ENCODE data around the gene MYH6. TPM values are rescaled to one million over a fixed set of nuclear protein-coding genes. Genes with fewer than 3 reads are reported as not detected.
"Not testable (repeated sequence)": the region's sequence is repeated elsewhere in the genome, so short reads cannot be mapped to it uniquely, and the experiment has no call there.

MYH6 gene
- total RNA-seq, 2 donors from 2014 or later = 0.28 TPM; not detected in 1

DNA sequence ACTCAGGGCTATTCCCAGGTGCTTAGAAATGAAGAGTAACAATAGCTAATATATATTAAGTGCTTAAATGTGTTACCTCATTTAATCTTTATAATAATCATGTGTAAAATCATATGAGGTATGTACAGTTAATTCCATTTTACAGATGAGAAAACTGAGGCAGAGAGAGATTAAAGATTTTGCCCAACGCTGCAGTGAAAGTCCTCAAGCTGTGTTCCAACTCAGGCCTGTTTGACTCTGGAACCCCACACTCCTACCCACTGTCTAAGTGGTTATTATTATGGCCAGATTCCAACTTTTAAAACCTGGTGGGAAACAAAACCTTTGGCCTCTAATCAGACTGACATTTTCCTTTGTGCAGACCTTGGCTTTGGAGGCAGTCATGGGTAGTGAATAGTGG is 21.1 kb downstream of the MYH6 start:
- DNase-seq (ENCODE audit: low spot score) (no peak), ATAC-seq (no peak)
- H3K27me3 Mint-ChIP-seq = peaks cover 0 to 9% of the 10 kb centered on the region in 2 donors
- H3K9me3 Mint-ChIP-seq = no peaks in the 10 kb centered on the region
- no peaks in the 10 kb centered on the region for H3K4me1 Mint-ChIP-seq (ENCODE audit: low read depth in 2 of 2)
- H3K4me3 Mint-ChIP-seq = no peak overlapping the region
- H3K36me3 Mint-ChIP-seq = no peaks in the 10 kb centered on the region
- no peak overlapping the region for H3K27ac Mint-ChIP-seq

DNA sequence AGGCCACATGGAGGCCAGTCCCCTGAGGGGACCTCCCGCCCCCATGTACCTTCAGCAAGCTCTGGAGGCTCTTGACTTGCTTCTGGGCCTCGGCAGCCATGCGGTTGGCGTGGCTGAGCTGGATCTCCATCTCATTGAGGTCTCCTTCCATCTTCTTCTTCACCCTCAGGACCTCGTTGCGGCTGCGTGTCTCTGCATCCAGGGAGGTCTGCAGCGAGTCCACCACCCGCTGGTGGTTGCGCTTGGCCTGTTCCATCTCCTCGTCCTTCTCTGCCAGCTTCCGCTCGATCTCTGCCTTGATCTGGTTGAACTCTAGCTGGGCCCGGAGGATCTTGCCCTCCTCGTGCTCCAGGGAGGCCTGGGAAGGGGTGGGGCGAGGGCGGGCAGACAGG is 21.8 kb downstream of the MYH6 start:
- not testable (repeated sequence) for H3K27ac Mint-ChIP-seq

DNA sequence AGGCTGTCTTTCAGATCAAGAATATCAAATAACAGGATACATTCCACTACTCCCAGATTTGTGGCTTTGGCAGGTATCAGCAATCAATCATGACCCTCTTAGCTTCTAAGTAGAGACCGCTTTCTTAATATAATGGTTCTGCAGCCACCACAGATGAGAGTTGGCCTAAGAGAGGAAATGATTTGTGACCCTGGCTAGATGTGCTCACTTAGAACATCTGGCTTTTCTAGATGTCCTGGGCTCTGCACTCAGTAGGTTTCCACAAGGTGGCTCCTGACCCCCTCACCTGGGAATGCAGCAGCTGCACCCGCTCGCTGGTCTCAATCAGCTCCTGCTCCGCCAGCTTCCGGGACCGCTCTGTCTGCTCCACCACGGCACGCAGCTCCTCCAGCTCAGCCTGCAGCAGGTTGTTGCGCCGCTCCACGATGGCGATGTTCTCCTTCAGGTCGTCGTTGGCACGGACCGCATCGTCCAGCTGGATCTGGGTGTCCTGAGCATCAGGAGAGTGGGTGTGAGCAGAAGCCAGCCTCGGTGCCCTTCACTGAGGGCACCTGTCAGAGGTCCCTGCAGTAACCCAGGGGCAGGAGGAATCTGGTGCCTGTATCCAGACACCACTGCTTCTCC is 22.3 kb downstream of the MYH6 start:
- no peaks in the 10 kb centered on the region for H3K36me3 Mint-ChIP-seq
- DNase-seq (ENCODE audit: low spot score) (no peak), ATAC-seq (no peak)
- no peaks in the 10 kb centered on the region for H3K9me3 Mint-ChIP-seq
- no peaks in the 10 kb centered on the region for H3K4me1 Mint-ChIP-seq (ENCODE audit: low read depth in 2 of 2)
- no peak overlapping the region for H3K4me3 Mint-ChIP-seq
- peaks cover 0 to 10% of the 10 kb centered on the region in 2 donors for H3K27me3 Mint-ChIP-seq
- no peak overlapping the region for H3K27ac Mint-ChIP-seq

More for the DNA sequence above, 21.8 kb downstream of the MYH6 start:
- not testable (repeated sequence) for ATAC-seq; H3K4me3 Mint-ChIP-seq; DNase-seq (ENCODE audit: low spot score); H3K36me3 Mint-ChIP-seq; H3K9me3 Mint-ChIP-seq; H3K27me3 Mint-ChIP-seq; H3K4me1 Mint-ChIP-seq (ENCODE audit: low read depth in 2 of 2)

DNA sequence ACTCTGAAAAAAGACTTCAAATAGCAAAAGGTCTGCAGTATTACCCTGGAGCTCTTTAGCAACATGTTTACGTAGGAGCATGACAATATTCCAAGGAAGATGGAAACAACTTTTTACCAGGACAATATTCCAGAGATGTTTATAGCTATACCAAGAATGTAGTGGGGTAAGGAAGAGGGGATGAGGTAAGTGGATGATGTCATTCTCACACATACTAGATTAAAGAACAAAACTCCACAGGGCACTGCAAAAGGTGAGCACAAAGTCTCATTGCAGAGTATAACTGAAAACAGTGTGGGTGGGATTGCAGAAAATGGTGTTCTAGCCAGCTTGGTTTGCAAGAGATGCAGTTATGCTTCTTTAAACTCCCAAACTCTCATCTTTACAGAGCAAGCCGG is 22.8 kb downstream of the MYH6 start:
- Mint-ChIP-seq H3K4me3 (no peak overlapping the region), H3K27me3 (peaks cover 0 to 11% of the 10 kb centered on the region in 2 donors), H3K36me3 (no peaks in the 10 kb centered on the region), H3K27ac (no peak overlapping the region), H3K9me3 (no peaks in the 10 kb centered on the region), H3K4me1 (ENCODE audit: low read depth in 2 of 2) (no peaks in the 10 kb centered on the region)
- ATAC-seq (no peak), DNase-seq (ENCODE audit: low spot score) (no peak)

DNA sequence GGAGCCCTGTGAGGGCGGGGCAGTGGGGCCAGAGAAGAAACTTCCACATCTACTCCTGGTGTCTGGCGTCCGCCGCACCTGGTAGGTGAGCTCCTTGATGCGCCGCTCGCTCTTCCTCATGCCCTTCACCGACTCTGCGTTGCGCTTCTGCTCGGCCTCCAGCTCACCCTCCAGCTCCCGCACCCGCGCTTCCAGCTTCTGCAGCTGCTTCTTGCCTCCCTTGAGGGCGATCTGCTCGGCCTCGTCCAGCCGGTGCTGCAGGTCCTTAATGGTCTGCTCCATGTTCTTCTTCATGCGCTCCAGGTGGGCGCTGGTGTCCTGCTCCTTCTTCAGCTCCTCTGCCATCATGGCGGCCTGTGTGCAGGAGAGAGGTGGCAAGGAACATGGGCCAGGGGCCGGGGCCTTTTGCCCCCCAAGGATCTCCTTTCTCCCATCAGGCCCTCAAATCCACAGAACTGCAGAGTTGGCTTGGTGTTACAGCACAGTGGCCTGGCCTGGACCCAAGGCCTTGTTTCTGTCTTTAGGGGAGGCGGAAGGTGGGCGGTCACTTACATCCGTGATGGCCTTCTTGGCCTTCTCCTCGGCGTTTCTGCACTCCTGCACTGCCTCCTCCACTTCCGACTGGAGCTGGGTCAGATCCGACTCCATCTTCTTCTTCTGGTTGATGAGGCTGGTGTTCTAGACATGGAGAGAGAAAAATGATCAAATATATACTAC is 23.6 kb downstream of the MYH6 start:
- no peak for DNase-seq (ENCODE audit: low spot score)
- Mint-ChIP-seq H3K9me3 (no peaks in the 10 kb centered on the region), H3K27me3 (peaks cover 0 to 11% of the 10 kb centered on the region in 2 donors), H3K27ac (no peak overlapping the region), H3K4me1 (ENCODE audit: low read depth in 2 of 2) (no peaks in the 10 kb centered on the region), H3K4me3 (no peak overlapping the region), H3K36me3 (no peaks in the 10 kb centered on the region)
- ATAC-seq = no peak

DNA sequence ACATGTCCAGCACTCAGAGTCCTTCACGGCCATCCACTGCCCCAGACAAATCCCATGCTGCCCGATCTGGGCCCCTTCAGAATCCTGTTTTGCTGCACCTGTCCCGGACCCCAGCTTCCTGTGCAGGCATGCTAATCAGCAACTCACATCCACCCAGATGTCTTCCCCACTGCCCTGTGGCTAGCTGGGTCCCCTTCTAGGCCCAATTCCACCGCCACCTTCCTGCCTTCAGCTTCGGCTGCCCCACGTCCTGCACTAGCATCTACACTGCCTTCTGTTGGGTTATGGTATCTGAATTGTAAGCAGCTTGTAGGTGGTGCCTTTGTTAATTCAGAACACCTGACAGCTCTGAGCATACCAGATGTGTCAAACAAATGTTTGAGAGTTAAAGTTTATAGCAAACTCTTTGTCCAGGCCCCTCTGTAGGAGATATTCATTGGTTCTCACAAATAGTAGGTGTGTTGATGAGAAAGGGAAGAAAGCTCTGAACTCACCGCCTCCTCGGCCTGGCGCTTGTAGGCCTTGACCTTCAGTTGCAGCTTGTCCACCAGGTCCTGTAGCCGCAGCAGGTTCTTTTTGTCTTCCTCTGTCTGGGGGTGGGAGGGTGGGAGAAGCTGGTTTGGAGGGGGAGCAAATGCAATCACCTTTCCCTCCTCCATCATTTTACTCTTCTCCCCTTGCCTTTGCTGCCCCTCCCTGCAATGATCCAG is 25.2 kb downstream of the MYH6 start:
- no peaks in the 10 kb centered on the region for H3K36me3 Mint-ChIP-seq
- ATAC-seq = no peak
- peaks cover 0 to 8% of the 10 kb centered on the region in 2 donors for H3K27me3 Mint-ChIP-seq
- H3K4me1 Mint-ChIP-seq (ENCODE audit: low read depth in 2 of 2) = no peaks in the 10 kb centered on the region
- DNase-seq (ENCODE audit: low spot score) = no peak
- H3K4me3 Mint-ChIP-seq = no peak overlapping the region
- H3K9me3 Mint-ChIP-seq = no peaks in the 10 kb centered on the region
- H3K27ac Mint-ChIP-seq = no peak overlapping the region

DNA sequence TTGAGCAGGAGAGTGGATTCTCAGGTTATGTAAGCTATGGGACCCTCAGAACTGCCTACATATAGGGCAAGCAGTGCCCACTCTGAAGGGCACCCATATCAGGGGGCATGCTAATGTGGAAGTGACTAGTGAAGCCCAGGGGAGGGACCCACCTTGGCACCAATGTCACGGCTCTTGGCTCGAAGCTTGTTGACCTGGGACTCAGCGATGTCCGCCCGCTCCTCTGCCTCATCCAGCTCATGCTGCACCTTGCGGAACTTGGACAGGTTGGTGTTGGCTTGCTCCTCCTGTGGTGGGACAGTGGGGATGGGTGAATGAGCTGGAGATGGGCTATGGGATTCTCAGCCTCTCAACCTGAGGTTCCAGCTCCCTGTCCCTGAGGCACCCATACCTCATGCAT is 25.8 kb downstream of the MYH6 start:
- Mint-ChIP-seq H3K4me3 (no peak overlapping the region), H3K27me3 (peaks cover 0 to 5% of the 10 kb centered on the region in 2 donors), H3K4me1 (ENCODE audit: low read depth in 2 of 2) (no peaks in the 10 kb centered on the region), H3K36me3 (no peaks in the 10 kb centered on the region), H3K9me3 (no peaks in the 10 kb centered on the region), H3K27ac (no peak overlapping the region)
- ATAC-seq (no peak), DNase-seq (ENCODE audit: low spot score) (no peak)

DNA sequence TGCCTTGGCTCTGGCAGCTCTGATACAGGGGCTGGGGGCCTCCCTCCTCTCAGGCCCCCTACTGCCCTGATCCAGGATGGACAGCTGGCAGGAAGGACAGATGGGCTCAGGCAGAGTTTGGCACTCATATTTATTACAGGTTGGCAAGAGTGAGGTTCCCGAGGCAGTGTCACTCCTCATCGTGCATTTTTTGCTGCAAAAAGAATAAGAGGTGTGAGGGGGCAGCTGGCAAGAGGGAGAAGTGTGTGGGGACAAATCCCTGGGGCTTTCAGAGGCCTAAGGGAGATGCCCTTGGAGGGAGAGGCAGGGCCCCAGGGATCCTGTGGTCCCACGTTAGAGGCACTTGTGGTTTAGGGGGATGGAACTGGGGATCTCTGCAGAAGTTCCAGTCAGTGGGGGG is 26.2 kb downstream of the MYH6 start:
- no peaks in the 10 kb centered on the region for H3K9me3 Mint-ChIP-seq
- no peak overlapping the region for H3K27ac Mint-ChIP-seq
- ATAC-seq (no peak), DNase-seq (ENCODE audit: low spot score) (no peak)
- peaks cover 0 to 5% of the 10 kb centered on the region in 2 donors for H3K27me3 Mint-ChIP-seq
- no peaks in the 10 kb centered on the region for H3K4me1 Mint-ChIP-seq (ENCODE audit: low read depth in 2 of 2)
- no peak overlapping the region for H3K4me3 Mint-ChIP-seq
- H3K36me3 Mint-ChIP-seq = no peaks in the 10 kb centered on the region

DNA sequence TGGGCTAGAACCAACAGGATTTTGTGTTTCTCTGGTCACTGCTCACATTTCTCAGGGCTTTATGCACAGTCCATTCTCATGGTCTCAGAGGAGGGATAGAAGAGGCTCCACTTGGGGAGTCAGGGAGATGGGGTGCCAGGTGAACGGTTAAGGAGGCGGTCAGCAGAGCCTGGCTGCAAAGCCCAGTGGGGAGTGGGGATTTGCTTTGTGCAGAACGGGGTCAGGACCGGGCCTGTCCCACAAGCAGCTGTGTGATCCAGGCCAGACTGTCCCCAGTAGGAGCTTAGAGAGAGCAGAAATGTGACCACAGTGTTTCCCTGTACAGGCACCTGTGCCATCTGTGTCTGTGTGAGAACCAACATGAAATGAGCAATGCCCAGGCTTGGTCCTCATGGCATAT is 27.1 kb downstream of the MYH6 start:
- H3K4me1 Mint-ChIP-seq (ENCODE audit: low read depth in 2 of 2) = no peaks in the 10 kb centered on the region
- H3K27me3 Mint-ChIP-seq = peaks cover 0 to 2% of the 10 kb centered on the region in 2 donors
- H3K4me3 Mint-ChIP-seq = no peak overlapping the region
- no peak overlapping the region for H3K27ac Mint-ChIP-seq
- ATAC-seq (no peak), DNase-seq (ENCODE audit: low spot score) (no peak)
- H3K36me3 Mint-ChIP-seq = no peaks in the 10 kb centered on the region
- H3K9me3 Mint-ChIP-seq = no peaks in the 10 kb centered on the region

DNA sequence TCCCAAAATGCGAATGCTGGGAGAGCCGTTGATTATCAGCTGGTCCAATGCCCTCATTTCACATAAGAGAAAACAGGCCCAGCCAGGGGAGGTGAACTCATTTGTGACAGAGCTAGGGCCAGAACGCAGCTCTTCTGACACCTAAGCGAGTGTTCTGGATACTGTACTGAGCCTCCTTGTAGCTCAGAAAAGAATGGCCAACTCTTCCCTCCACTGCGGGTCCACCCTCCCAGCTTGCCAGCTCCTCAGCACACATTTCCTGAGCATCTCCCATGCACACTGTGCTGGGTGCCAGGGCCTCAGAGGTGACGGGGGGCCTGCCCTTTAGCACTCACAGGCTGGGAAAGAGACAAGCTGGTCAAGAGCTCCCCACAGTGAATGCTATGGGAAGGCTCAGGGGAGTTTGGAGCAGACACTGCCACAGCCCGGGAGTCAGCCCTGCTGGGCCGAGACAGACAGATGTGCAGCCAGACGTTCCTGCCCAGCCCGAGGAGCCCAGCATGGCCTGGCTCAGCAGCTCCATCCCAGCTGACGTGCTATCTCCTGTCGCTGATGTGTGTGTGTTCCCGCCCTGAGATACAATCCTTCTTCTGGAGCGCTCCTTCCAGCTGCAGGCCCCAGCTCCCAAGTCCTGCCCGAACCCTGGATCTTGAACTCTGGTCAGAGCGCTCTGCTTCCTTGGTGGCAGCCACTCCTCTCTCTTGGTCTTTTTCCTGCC is 27.7 kb downstream of the MYH6 start:
- Mint-ChIP-seq H3K27me3 (peaks cover 0 to 2% of the 10 kb centered on the region in 2 donors), H3K27ac (no peak overlapping the region), H3K4me3 (no peak overlapping the region), H3K36me3 (no peaks in the 10 kb centered on the region), H3K9me3 (no peaks in the 10 kb centered on the region), H3K4me1 (ENCODE audit: low read depth in 2 of 2) (no peaks in the 10 kb centered on the region)
- ATAC-seq = no peak
- DNase-seq (ENCODE audit: low spot score) = no peak

DNA sequence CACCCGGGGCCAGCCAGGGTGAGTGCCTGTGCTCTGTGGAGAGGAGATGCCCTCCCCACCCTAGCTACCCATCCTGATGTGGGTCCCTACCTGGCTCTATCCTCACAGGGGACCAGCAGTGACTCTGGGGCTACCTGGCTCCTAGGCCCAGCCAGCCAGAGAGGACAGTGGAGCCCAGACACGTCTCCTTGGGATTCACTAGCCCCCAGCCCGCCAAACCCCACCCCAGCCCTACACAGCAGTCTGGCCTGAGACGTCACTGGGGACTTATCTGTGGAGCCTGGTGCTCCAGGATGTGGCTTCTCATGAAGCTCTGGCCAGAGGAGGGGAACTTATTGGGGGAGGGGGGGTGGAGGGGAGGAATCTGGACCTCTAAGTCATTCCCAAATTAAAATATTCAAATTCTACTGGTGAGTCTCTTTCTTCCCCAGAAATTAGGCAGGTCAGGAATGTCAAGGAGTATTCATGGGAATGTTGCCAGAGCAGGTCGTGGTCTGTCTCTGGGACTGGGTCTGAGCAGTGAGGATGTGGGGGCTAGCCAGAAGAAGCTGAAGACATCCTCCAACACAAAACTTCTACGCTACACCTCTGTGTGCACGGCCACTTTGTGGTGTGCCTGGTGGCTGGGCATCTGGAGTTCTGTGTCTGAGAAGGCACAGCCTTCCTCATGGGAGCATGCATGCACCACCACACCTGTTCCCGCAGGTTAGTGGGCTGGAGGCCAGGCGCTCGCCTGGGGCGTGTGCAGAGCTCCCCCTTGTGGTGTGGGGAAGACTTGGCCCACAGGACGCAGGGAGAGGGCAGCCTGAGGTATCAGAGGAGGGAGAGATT is 28.5 kb downstream of the MYH6 start:
- H3K27me3 Mint-ChIP-seq = peaks cover 0 to 2% of the 10 kb centered on the region in 2 donors
- no peaks in the 10 kb centered on the region for H3K4me1 Mint-ChIP-seq (ENCODE audit: low read depth in 2 of 2)
- H3K9me3 Mint-ChIP-seq = no peaks in the 10 kb centered on the region
- no peaks in the 10 kb centered on the region for H3K36me3 Mint-ChIP-seq
- ATAC-seq (peak; percentile 55 to 57), DNase-seq (ENCODE audit: low spot score) (no peak)
- no peak overlapping the region for H3K27ac Mint-ChIP-seq
- H3K4me3 Mint-ChIP-seq = no peak overlapping the region

DNA sequence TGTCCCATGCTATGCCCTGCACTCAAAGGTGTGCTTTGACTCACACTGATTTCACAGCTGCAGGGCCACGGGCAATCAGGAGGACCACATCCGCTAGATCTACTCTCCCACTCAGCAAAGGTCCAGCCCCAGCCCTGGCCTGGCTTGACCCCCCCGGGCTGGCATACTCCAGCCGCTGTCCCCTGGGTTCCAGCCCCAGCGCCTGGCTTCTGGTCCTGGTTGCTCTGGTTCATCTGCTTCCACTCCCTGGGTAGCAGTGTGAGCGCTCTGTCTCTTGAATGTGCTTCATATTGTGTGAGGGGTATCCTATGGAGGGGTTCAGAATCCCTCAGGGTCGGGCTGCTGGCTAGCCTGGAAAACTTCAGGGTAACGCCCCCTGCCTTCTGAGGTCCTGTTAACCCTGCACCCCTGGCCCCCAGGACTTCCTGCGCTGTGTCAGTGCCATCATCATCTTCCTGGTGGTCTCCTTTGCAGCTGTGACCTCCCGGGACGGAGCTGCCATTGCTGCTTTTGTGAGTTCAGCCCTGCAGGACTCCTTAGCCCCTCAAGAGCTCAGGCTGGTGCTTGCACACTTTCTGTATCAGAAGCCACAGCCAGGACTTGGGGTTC is 29.4 kb downstream of the MYH6 start:
- no peaks in the 10 kb centered on the region for H3K36me3 Mint-ChIP-seq
- no peaks in the 10 kb centered on the region for H3K4me1 Mint-ChIP-seq (ENCODE audit: low read depth in 2 of 2)
- DNase-seq (ENCODE audit: low spot score) (no peak), ATAC-seq (no peak)
- H3K4me3 Mint-ChIP-seq = no peak overlapping the region
- H3K27ac Mint-ChIP-seq = no peak overlapping the region
- no peaks in the 10 kb centered on the region for H3K9me3 Mint-ChIP-seq
- peaks cover 0 to 2% of the 10 kb centered on the region in 2 donors for H3K27me3 Mint-ChIP-seq

Data from natural killer cell treated with Interleukin-12 subunit alpha and Interleukin-12 subunit beta and Interleukin-15 and Interleukin-18, amount 100 ng/mL, for 72 hours (primary cell).